Breast epithelium (tissue), 3 donors: ENCODE results near the gene BACE2.

Experiments used
- POLR2A ChIP-seq: fragments of 450-650 bp; IDR thresholded peaks from one replicate; pipeline ENCODE4 v1.6.1; 2016; ENCODE audit warnings: antibody characterized with exemption, mild to moderate bottlenecking, moderate library complexity
- POLR2AphosphoS5 ChIP-seq, 3 donors: sonication (generic); formaldehyde crosslinking; IDR thresholded peaks; one replicate each; pipeline ENCODE4 v1.6.1; 2017; ENCODE audit warnings: antibody characterized with exemption in 3 of 3
- TF ChIP-seq, protein P1 (sequence below), 3 donors: fragments of 450-650 bp; IDR thresholded peaks; one replicate each; pipeline ENCODE4 v1.5.1; 2016 to 2017; ENCODE audit warnings: antibody characterized with exemption in 3 of 3, mild to moderate bottlenecking in 3 of 3, moderate library complexity in 3 of 3

GRCh38 chr21:41142051-41142795 is 25.7 kb upstream of the BACE2 start:
- TF ChIP-seq, protein P1, sequence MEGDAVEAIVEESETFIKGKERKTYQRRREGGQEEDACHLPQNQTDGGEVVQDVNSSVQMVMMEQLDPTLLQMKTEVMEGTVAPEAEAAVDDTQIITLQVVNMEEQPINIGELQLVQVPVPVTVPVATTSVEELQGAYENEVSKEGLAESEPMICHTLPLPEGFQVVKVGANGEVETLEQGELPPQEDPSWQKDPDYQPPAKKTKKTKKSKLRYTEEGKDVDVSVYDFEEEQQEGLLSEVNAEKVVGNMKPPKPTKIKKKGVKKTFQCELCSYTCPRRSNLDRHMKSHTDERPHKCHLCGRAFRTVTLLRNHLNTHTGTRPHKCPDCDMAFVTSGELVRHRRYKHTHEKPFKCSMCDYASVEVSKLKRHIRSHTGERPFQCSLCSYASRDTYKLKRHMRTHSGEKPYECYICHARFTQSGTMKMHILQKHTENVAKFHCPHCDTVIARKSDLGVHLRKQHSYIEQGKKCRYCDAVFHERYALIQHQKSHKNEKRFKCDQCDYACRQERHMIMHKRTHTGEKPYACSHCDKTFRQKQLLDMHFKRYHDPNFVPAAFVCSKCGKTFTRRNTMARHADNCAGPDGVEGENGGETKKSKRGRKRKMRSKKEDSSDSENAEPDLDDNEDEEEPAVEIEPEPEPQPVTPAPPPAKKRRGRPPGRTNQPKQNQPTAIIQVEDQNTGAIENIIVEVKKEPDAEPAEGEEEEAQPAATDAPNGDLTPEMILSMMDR (IDR thresholded peaks at IDR 0.05) = no peak
- TF ChIP-seq POLR2A (no peak), POLR2AphosphoS5 (IDR thresholded peaks at IDR 0.05) (peak in 2 of 3 donors; percentile 48 to 81)
